ENCODE data around the gene DENND1A. TPM values are rescaled to one million over a fixed set of nuclear protein-coding genes. Genes with fewer than 3 reads are reported as not detected.
A peak's percentile ranks its signal among the peaks of the same experiment; 100 is the strongest.

DENND1A gene
- total and polyA plus RNA-seq, 2 donors from 2014 or later = 16.3 to 19.6 TPM

DNA sequence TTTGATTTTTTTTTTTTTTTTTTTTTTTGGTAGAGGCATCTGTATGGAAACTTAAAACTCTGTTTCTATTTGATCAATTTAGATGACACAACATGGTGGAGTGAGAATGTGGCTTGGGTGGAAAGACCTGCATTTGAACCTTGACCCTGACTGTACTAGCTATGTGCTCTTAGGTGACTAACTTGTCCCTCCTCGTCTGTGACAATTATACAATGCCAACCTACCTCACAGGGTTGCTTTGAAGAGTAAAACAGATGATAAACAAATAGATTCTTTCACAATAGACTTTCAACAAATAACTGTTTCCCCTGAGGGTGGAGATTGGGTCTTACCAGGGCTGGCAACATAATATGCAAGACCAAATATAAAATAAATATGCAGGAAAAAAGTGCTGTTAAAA lies 464.6 kb downstream of the DENND1A start:
- FAIRE-seq = no peak
- Histone ChIP-seq H3K27me3 (ENCODE audit: control insufficient read depth, insufficient read depth, low read length) (no peaks in the 10 kb centered on the region), H3K36me3 (ENCODE audit: control insufficient read depth in 2 of 3, insufficient read depth in 3 of 3, low read length in 3 of 3) (peaks cover 0 to 6% (median 0%) of the 10 kb centered on the region in 3 donors), H3K9me3 (ENCODE audit: control insufficient read depth in 2 of 3, insufficient read depth in 1 of 3, low read length in 3 of 3) (no peaks in the 10 kb centered on the region), H3K27ac (ENCODE audit: low read depth in 2 of 2, low read length in 2 of 2) (no peak overlapping the region), H3K4me3 (ENCODE audit: low read length in 3 of 3) (no peak overlapping the region), H3K4me1 (ENCODE audit: control insufficient read depth in 2 of 3, insufficient read depth in 2 of 3, low read depth in 1 of 3, low read length in 3 of 3) (no peaks in the 10 kb centered on the region), H3K9ac (ENCODE audit: low read length in 3 of 3) (no peak overlapping the region)
- TF ChIP-seq, protein P1, sequence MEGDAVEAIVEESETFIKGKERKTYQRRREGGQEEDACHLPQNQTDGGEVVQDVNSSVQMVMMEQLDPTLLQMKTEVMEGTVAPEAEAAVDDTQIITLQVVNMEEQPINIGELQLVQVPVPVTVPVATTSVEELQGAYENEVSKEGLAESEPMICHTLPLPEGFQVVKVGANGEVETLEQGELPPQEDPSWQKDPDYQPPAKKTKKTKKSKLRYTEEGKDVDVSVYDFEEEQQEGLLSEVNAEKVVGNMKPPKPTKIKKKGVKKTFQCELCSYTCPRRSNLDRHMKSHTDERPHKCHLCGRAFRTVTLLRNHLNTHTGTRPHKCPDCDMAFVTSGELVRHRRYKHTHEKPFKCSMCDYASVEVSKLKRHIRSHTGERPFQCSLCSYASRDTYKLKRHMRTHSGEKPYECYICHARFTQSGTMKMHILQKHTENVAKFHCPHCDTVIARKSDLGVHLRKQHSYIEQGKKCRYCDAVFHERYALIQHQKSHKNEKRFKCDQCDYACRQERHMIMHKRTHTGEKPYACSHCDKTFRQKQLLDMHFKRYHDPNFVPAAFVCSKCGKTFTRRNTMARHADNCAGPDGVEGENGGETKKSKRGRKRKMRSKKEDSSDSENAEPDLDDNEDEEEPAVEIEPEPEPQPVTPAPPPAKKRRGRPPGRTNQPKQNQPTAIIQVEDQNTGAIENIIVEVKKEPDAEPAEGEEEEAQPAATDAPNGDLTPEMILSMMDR (IDR thresholded peaks at IDR 0.05; ENCODE audit: borderline replicate concordance, extremely low read depth, insufficient read depth) = no peak
- intact Hi-C loops (cut with DNase I) = no loop called here
- DNase-seq = no peak

DNA sequence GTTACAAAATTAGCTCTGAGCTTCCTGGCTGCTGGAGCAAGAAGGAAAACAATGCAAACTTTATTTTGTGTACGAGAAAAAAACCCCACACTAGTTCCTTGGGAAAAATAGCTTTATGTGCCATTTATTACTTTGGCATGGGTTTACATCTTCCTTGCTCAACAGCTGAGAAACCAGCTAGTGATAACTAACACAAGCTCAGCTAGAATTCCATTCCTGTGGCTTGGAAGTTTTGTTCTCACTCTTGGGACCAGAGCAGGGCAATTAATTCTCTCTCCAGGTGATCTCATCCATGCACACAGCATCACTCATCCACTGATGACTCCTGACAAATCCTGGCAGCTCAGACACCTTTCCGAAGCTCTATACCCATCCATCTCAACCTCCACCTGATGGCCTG lies 469.8 kb downstream of the DENND1A start:
- Histone ChIP-seq H3K27me3 (ENCODE audit: control insufficient read depth, insufficient read depth, low read length) (no peaks in the 10 kb centered on the region), H3K27ac (ENCODE audit: low read depth in 2 of 2, low read length in 2 of 2) (no peak overlapping the region), H3K9me3 (ENCODE audit: control insufficient read depth in 2 of 3, insufficient read depth in 1 of 3, low read length in 3 of 3) (no peaks in the 10 kb centered on the region), H3K4me3 (ENCODE audit: low read length in 3 of 3) (no peak overlapping the region), H3K4me1 (ENCODE audit: control insufficient read depth in 2 of 3, insufficient read depth in 2 of 3, low read depth in 1 of 3, low read length in 3 of 3) (no peaks in the 10 kb centered on the region), H3K9ac (ENCODE audit: low read length in 3 of 3) (no peak overlapping the region), H3K36me3 (ENCODE audit: control insufficient read depth in 2 of 3, insufficient read depth in 3 of 3, low read length in 3 of 3) (peaks cover 0 to 13% (median 8%) of the 10 kb centered on the region in 3 donors)
- no peak for DNase-seq
- intact Hi-C loops (cut with DNase I) = no loop called here
- TF ChIP-seq, protein P1 (IDR thresholded peaks at IDR 0.05; ENCODE audit: borderline replicate concordance, extremely low read depth, insufficient read depth) = no peak
- no peak for FAIRE-seq

DNA sequence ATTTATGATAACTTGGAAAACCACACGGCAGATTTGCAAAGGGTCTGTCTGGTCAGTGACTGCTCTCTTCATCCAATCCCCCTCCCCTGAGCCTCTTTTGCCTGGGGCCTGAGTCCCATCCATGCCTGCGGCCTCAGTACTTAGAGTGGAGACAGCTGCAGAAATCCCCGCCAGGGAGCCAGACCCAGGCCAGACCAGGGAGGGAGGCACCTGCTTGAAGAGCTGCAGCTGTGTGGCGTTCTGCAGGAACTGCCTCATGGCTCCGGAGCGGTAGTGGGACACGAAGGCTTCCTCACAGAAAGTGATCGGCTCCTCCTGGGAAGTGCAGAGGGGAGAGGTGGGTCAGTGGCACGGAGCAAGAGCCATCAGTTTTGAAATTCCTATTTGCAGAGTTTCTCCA lies 472.3 kb downstream of the DENND1A start:
- H3K36me3 ChIP-seq (ENCODE audit: control insufficient read depth in 2 of 3, insufficient read depth in 3 of 3, low read length in 3 of 3) = peaks cover 0 to 15% (median 13%) of the 10 kb centered on the region in 3 donors
- H3K9me3 ChIP-seq (ENCODE audit: control insufficient read depth in 2 of 3, insufficient read depth in 1 of 3, low read length in 3 of 3) = no peaks in the 10 kb centered on the region
- no peak overlapping the region for H3K9ac ChIP-seq (ENCODE audit: low read length in 3 of 3)
- DNase-seq = peak in 3 of 5 donors; percentile 47 to 74 (median 51)
- H3K27me3 ChIP-seq (ENCODE audit: control insufficient read depth, insufficient read depth, low read length) = no peaks in the 10 kb centered on the region
- H3K4me1 ChIP-seq (ENCODE audit: control insufficient read depth in 2 of 3, insufficient read depth in 2 of 3, low read depth in 1 of 3, low read length in 3 of 3) = no peaks in the 10 kb centered on the region
- TF ChIP-seq, protein P1 (IDR thresholded peaks at IDR 0.05; ENCODE audit: borderline replicate concordance, extremely low read depth, insufficient read depth) = no peak
- no peak for FAIRE-seq
- no peak overlapping the region for H3K4me3 ChIP-seq (ENCODE audit: low read length in 3 of 3)
- H3K27ac ChIP-seq (ENCODE audit: low read depth in 2 of 2, low read length in 2 of 2) = no peak overlapping the region
- intact Hi-C loops (cut with DNase I) = no loop called here

DNA sequence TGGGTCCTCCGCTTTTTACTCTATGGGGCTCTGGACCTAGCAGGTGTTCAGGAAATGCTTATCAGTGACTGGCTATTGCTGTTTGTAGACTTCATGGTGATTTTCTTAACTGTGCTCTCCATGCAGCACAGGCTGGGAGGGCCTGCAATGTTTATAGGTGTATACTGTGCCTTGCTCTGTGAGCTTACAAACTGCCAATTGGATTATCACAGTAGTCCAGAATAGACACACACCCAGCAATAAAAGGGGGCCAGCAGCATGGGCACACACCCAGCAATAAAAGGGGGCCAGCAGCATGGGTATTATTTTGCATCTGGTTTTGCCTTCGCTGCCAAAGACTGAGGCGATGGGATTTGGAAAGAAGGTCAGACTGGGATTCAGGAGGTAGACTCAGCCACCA lies 473.9 kb downstream of the DENND1A start:
- DNase-seq (no peak), FAIRE-seq (no peak)
- Histone ChIP-seq H3K27ac (ENCODE audit: low read depth in 2 of 2, low read length in 2 of 2) (no peak overlapping the region), H3K9me3 (ENCODE audit: control insufficient read depth in 2 of 3, insufficient read depth in 1 of 3, low read length in 3 of 3) (no peaks in the 10 kb centered on the region), H3K36me3 (ENCODE audit: control insufficient read depth in 2 of 3, insufficient read depth in 3 of 3, low read length in 3 of 3) (peaks cover 0 to 16% (median 12%) of the 10 kb centered on the region in 3 donors), H3K4me1 (ENCODE audit: control insufficient read depth in 2 of 3, insufficient read depth in 2 of 3, low read depth in 1 of 3, low read length in 3 of 3) (no peaks in the 10 kb centered on the region), H3K4me3 (ENCODE audit: low read length in 3 of 3) (no peak overlapping the region), H3K9ac (ENCODE audit: low read length in 3 of 3) (no peak overlapping the region), H3K27me3 (ENCODE audit: control insufficient read depth, insufficient read depth, low read length) (no peaks in the 10 kb centered on the region)
- intact Hi-C loops (cut with DNase I) = no loop called here
- TF ChIP-seq, protein P1 (IDR thresholded peaks at IDR 0.05; ENCODE audit: borderline replicate concordance, extremely low read depth, insufficient read depth) = no peak

Data from kidney (tissue), 14 donors.